K562 (cell line): ENCODE measurements around the gene FDX2. TPM values are rescaled to one million over a fixed set of nuclear protein-coding genes. Genes with fewer than 3 reads are reported as not detected.
A peak's percentile ranks its signal among the peaks of the same experiment; 100 is the strongest.

Experiments
- CHD4 ChIP-seq: fragments of 200-600 bp; sonication (generic); IDR thresholded peaks from 3 replicates; pipeline ENCODE4 v1.6.1; 2012; ENCODE audit warnings: low read depth, mild to moderate bottlenecking, mixed read lengths, low read length, inconsistent platforms; ENCODE audit not compliant: insufficient read depth, insufficient replicate concordance, poor library complexity, severe bottlenecking
- ESRRA ChIP-seq: fragments of 450-650 bp; IDR thresholded peaks from 2 replicates; pipeline ENCODE4 v1.6.1; 2014; ENCODE audit warnings: low read depth, mild to moderate bottlenecking, moderate library complexity, borderline replicate concordance
- ETV5 ChIP-seq: sonication (generic); formaldehyde crosslinking; IDR thresholded peaks from 2 replicates; pipeline ENCODE4 v1.4.0; 2020; ENCODE audit warnings: low read depth, mild to moderate bottlenecking, missing genetic modification reagents
- GTF2F1 ChIP-seq: IDR thresholded peaks from 2 replicates; pipeline ENCODE4 v1.6.1; 2011; ENCODE audit warnings: low read depth, low read length, improper control_type of control experiment
- IRF2 ChIP-seq: sonication (generic); formaldehyde crosslinking; IDR thresholded peaks from 2 replicates; pipeline ENCODE4 v1.8.1; 2022; ENCODE audit warnings: mild to moderate bottlenecking, missing genetic modification reagents
- KDM1A ChIP-seq, 2 experiments: fragments of 450-650 bp; IDR thresholded peaks; 2 replicates each; pipeline ENCODE4 v1.6.1; 2016; ENCODE audit warnings: mild to moderate bottlenecking in 2 of 2
- MED1 ChIP-seq: sonication (generic); formaldehyde crosslinking; IDR thresholded peaks from 2 replicates; pipeline ENCODE4 v1.8.1; 2023; ENCODE audit warnings: missing genetic modification reagents, borderline replicate concordance
- NCOA4 ChIP-seq: fragments of 450-650 bp; IDR thresholded peaks from 2 replicates; pipeline ENCODE4 v1.6.1; 2018; ENCODE audit warnings: mild to moderate bottlenecking; ENCODE audit not compliant: partially characterized antibody
- NFE2 ChIP-seq: IDR thresholded peaks from 2 replicates; pipeline ENCODE4 v1.6.1; 2014; ENCODE audit warnings: antibody characterized with exemption, low read depth
- NR0B1 ChIP-seq: fragments of 450-650 bp; IDR thresholded peaks from one replicate; pipeline ENCODE4 v1.6.1; 2018; ENCODE audit warnings: mild to moderate bottlenecking, moderate library complexity; ENCODE audit not compliant: partially characterized antibody
- NR2C2 ChIP-seq, 2 experiments: fragments of 200-800 bp in 1 of 2; sonication (Bioruptor generic) in 1 of 2; sonication (generic) in 1 of 2; formaldehyde crosslinking in 1 of 2; IDR thresholded peaks; 2 replicates each; pipeline versions ENCODE4 v1.6.1 to v1.8.0; 2016 to 2022; ENCODE audit warnings: mild to moderate bottlenecking in 1 of 2, missing compliant biosample characterization in 1 of 2, missing genetic modification characterization in 1 of 2, missing genetic modification reagents in 1 of 2
- RBM39 ChIP-seq: fragments of 200-400 bp; formaldehyde crosslinking; optimal IDR thresholded peaks from 2 replicates; pipeline ENCODE3; 2018; ENCODE audit warnings: low read depth, low read length
- SMARCA5 ChIP-seq: fragments of 450-650 bp; IDR thresholded peaks from 2 replicates; pipeline ENCODE4 v1.6.1; 2016
- SRSF7 ChIP-seq: fragments of 200-400 bp; formaldehyde crosslinking; optimal IDR thresholded peaks from 2 replicates; pipeline ENCODE3; 2017; ENCODE audit warnings: mild to moderate bottlenecking, low read depth, low read length
- TBL1XR1 ChIP-seq, 2 experiments: IDR thresholded peaks; 2 replicates each; pipeline ENCODE4 v1.6.1; 2012; ENCODE audit warnings: improper control_type of control experiment in 2 of 2, low read length in 2 of 2, mild to moderate bottlenecking in 1 of 2
- ZBTB17 ChIP-seq: fragments of 450-650 bp; formaldehyde crosslinking; IDR thresholded peaks from 2 replicates; pipeline ENCODE4 v1.4.0; 2020; ENCODE audit warnings: mild to moderate bottlenecking
- ZNF408 ChIP-seq: fragments of 250-450 bp; sonication (Bioruptor Pico); IDR thresholded peaks from 2 replicates; pipeline ENCODE4 v1.4.0; 2020; ENCODE audit warnings: low read depth, mild to moderate bottlenecking, moderate library complexity
- polyA plus RNA-seq, 8 experiments: library from polyadenylated mRNA; depleted of rRNA in 4 of 8; stranded (reverse) in 5 of 8; unstranded in 3 of 8; fragments of >200 nt; fragmentation: Nextera tagmentation in 2 of 8; fragmentation: Illumina TruSeq in 1 of 8; extraction: Ambion mirVana in 2 of 8; extraction: Trizol in 1 of 8; gene quantifications; 2 replicates each; pipeline versions ENCODE4 v1.2.1 to v1.2.3, GENCODE V29; 2011 to 2014; ENCODE audit warnings: inconsistent platforms in 1 of 8, missing spikeins in 1 of 8
- total RNA-seq, 7 experiments: library from RNA; depleted of rRNA in 6 of 7; stranded (reverse); fragments of >200 nt in 6 of 7; fragmentation: Illumina TruSeq in 2 of 7; extraction: Trizol in 2 of 7; gene quantifications; 2 replicates each; pipeline versions ENCODE4 v1.2.1 to v1.2.3, GENCODE V29; 2011 to 2021; ENCODE audit warnings: low replicate concordance in 1 of 7
- TF ChIP-seq, protein P1 (sequence below): fragments of 250-450 bp; sonication (Bioruptor Pico); IDR thresholded peaks from 2 replicates; pipeline ENCODE4 v1.4.0; 2020; ENCODE audit warnings: mild to moderate bottlenecking
- TF ChIP-seq, protein P2 (sequence below): fragments of 450-650 bp; IDR thresholded peaks from 2 replicates; pipeline ENCODE4 v1.6.1; 2017; ENCODE audit warnings: antibody characterized with exemption
- TF ChIP-seq, protein P3 (sequence below), 3 experiments: fragments of 200-800 bp in 1 of 3; sonication (Bioruptor generic) in 1 of 3; sonication (generic) in 1 of 3; formaldehyde crosslinking in 1 of 3; IDR thresholded peaks; 2 replicates each; pipeline versions ENCODE4 v1.6.1 to v1.8.0; 2016 to 2022; ENCODE audit warnings: mild to moderate bottlenecking in 2 of 3, missing compliant biosample characterization in 2 of 3, missing genetic modification characterization in 2 of 3, missing genetic modification reagents in 1 of 3

The FDX2 gene
- total and polyA plus RNA-seq, 9 of the 15 experiments (the other 6 are each of a cell fraction or from before 2014, with no cell fraction given) = 2.5 to 49.8 (median 29.7) TPM

GRCh38 chr19:10305139-10305806 is 10.5 kb downstream of the FDX2 start (continued):
- peak; percentile 66; the same call in 1 of the 2 replicates for TF ChIP-seq ZBTB17
- 0 out of 4 replicates have a peak, but pooled peaks of 1 of the 2 experiments have one; percentile 19 for TF ChIP-seq TBL1XR1 (IDR thresholded peaks at IDR 0.05; ENCODE audit: low read length in 2 of 2)
- peak; percentile 58 for TF ChIP-seq CHD4
- TF ChIP-seq NR0B1 = no peak
- no peak for TF ChIP-seq ZNF408 (CRISPR knock-in tag)
- no peak for TF ChIP-seq SRSF7
- TF ChIP-seq GTF2F1 = no peak
- TF ChIP-seq KDM1A (IDR thresholded peaks at IDR 0.05) = peak; percentile 38 to 63; a peak in 3 of 4 replicates
- TF ChIP-seq, protein P1, sequence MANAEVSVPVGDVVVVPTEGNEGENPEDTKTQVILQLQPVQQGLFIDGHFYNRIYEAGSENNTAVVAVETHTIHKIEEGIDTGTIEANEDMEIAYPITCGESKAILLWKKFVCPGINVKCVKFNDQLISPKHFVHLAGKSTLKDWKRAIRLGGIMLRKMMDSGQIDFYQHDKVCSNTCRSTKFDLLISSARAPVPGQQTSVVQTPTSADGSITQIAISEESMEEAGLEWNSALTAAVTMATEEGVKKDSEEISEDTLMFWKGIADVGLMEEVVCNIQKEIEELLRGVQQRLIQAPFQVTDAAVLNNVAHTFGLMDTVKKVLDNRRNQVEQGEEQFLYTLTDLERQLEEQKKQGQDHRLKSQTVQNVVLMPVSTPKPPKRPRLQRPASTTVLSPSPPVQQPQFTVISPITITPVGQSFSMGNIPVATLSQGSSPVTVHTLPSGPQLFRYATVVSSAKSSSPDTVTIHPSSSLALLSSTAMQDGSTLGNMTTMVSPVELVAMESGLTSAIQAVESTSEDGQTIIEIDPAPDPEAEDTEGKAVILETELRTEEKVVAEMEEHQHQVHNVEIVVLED (CRISPR knock-in tag) = no peak
- TF ChIP-seq MED1 (CRISPR knock-in tag) = no peak
- TF ChIP-seq NFE2 = peak; percentile 61
- TF ChIP-seq ESRRA = peak; percentile 54; the same call in 1 of the 2 replicates
- TF ChIP-seq RBM39 = no peak
- peak; percentile 98 for TF ChIP-seq NR2C2 (CRISPR knock-in tag; IDR thresholded peaks at IDR 0.05)
- peak; percentile 97 for TF ChIP-seq NR2C2 (tag; IDR thresholded peaks at IDR 0.05)
- TF ChIP-seq, protein P2, sequence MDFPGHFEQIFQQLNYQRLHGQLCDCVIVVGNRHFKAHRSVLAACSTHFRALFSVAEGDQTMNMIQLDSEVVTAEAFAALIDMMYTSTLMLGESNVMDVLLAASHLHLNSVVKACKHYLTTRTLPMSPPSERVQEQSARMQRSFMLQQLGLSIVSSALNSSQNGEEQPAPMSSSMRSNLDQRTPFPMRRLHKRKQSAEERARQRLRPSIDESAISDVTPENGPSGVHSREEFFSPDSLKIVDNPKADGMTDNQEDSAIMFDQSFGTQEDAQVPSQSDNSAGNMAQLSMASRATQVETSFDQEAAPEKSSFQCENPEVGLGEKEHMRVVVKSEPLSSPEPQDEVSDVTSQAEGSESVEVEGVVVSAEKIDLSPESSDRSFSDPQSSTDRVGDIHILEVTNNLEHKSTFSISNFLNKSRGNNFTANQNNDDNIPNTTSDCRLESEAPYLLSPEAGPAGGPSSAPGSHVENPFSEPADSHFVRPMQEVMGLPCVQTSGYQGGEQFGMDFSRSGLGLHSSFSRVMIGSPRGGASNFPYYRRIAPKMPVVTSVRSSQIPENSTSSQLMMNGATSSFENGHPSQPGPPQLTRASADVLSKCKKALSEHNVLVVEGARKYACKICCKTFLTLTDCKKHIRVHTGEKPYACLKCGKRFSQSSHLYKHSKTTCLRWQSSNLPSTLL = no peak
- TF ChIP-seq SMARCA5 = peak; percentile 99
- TF ChIP-seq ETV5 = no peak
- TF ChIP-seq NCOA4 = peak; percentile 25
- TF ChIP-seq IRF2 (CRISPR knock-in tag) = no peak
- TF ChIP-seq, protein P3, sequence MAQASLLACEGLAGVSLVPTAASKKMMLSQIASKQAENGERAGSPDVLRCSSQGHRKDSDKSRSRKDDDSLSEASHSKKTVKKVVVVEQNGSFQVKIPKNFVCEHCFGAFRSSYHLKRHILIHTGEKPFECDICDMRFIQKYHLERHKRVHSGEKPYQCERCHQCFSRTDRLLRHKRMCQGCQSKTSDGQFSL (CRISPR knock-in tag; IDR thresholded peaks at IDR 0.05) = peak; percentile 86
- TF ChIP-seq, protein P3 (tag; IDR thresholded peaks at IDR 0.05) = peak in 1 of 2 experiments; percentile 31; a peak in 1 of 4 replicates
